NCI-H1092 treated with DMSO at 0.1 percent for 48 hours (cell line): ENCODE data around the gene RAB40B.

Experiments
- DNase-seq: peaks from one replicate; lab custom pipeline; 2025; lab: John Stamatoyannopoulos, UW

The RAB40B gene

DNA sequence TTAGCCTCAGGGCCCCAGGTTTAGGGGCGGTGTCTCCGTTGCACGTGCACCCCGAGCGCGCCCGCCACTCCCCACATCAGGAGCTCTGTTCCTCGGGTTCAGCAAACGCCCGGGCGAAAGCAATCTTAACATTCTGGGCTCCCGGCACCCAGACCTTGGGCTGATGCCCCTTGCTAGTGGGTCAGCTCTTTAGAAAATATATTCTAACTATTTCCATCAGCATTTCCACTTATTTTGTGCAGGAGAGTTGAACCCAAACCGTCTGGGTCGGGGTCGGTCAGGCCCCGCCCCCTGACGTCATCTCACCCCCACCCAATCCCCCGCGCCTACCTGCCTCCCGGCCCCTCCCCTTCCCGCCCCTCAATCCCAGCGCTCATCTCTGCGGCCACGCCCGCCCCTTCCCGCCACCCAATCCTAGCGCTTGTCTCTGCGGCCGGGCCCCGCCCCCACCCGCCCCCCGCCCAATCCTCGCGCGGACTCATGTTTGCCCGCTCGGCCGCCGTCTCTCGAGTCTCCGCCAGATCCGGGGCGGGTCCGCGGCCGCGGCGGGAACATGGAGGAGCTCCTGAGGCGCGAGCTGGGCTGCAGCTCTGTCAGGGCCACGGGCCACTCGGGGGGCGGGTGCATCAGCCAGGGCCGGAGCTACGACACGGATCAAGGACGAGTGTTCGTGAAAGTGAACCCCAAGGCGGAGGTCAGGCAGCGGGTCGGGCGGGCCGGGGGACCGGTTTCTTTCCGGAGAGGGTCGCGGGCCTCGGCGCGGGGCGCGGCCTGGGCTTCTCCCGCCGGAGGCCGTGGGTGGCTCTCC lies 17.9 kb upstream of the RAB40B start, which contains the start of gene FN3KRP:
Gene FN3KRP, plus strand, starts transcription at position 504 of the 808 bp plus-strand sequence. Its CDS starts 50 bp downstream, at position 554.
- peak; percentile 91 for DNase-seq

DNA sequence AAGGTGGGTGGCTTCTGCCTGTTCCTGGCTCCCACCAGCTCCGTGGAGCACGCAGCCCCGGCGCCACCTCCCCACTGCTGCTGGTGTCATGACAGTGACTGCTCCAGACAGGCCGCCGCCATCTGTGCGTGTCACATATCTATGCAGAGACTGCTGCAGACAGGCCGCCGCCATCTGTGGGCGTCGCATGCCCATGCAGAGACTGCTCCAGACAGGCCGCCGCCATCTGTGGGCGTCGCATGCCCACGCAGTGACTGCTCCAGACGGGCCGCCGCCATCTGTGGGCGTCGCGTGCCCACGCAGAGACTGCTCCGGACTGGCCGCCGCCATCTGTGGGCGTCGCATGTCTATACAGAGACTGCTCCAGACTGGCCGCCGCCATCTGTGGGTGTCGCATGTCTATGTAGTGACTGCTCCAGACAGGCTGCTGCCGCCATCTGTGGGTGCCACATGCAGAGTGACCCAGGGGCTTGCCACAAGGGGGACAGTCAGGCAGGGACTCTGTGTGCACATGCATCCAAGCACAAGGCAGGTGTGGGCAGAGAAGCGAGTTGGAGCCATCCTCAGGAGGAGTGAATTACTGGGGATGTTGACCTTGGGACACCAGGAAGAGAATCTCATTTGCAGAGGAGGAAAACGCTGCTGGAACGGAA lies 14.7 kb upstream of the RAB40B start:
- DNase-seq = no peak

DNA sequence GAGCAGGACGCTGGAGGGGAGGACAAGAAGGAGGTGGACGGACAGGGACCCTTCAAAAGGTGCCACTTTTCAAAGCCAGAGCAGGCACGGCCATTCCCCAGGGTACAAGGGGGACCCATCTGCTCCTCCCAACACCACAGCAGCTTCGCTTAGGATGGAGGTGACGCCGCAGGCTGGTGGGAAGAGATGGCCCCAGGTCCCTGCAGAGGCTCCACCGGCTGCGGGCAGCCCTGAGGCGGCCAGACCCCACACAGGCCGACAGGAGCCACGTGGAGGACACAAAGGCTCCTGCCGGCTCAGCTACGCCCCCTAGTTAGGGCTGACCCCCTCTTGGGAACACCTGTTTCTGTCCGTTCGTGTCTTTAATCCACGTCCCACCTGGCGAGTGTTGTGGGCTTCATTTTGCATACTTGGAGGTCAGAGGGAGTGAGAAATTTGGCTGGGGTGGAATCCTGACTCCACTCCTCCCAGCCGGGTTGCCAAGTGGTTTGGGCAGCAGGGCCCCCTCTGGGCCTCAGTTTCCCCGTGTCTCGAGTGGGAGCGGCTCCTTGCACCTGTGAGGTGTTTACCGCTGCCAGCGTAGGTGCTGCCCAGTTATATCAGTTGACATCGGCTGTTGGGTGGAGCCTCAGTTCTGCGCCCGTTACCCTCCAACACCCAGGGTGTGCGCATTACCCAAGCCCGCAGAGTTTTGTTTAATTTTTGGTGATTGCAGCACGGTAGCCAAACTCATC lies 12.2 kb upstream of the RAB40B start:
- DNase-seq = no peak

DNA sequence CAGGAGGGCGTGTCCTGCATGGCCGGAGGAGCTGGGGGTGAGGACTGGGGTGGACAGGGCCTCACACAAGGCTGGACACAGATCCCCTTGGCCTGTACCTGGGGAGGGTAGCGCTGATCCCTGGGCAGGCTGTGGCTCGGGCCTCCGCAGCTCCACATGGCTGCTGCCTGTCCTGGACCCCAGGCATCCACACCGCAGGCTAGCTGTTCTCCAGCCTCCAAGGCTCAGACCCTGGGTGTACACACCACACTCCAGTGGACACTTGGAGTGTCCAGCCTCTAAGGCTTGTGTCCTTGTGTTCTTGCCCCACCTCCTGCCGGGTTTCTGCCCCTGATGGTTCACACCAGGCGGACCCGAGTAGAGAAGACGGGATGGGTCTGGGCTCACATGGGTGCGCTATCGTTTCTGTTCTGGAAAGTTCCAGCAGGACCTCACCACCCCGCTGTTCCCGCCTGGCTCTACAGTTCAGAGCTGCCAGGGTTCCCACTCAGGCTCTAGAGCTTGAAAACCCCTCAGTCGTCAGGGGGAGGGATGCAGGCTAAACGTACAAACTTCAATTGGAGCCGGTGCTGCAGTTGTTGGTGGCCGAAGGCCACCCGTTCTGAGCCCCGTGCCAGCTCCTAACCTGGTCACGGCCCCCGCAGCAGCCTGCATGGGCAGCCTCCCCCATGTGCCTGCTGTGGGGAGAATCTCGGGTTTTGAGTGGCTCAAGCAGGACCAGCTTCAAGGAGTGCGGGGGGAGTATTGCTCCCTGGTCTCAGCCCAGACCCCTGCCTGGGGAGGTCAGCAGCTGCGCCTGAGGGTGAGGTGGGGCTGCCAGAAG lies 11.4 kb upstream of the RAB40B start:
- no peak for DNase-seq

GRCh38 chr17:82709024-82709675 lies 10.7 kb upstream of the RAB40B start:
- no peak for DNase-seq

DNA sequence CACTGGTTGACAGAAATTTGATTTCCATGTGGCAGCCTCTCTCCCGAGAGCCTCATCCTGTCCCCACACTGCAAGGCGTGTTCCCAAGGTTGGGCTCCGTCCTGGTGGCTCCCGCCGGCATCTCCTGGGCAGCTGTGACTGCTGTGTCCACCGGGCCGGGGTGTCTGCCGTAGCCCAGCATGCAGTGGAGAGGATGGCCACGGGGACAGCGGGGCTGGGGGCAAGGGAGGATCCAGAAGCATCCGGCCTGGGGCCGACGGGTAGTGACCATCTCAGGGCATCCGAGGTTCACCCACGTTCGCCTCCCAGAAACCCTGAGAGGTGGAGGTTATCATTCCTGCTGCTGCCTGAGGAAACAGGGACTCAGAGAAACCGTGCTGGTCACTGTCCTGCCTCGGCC lies 7.3 kb upstream of the RAB40B start:
- DNase-seq = no peak

GRCh38 chr17:82704886-82705285 lies 6.4 kb upstream of the RAB40B start:
- DNase-seq = no peak

GRCh38 chr17:82703935-82704865 lies 5.7 kb upstream of the RAB40B start:
- DNase-seq = no peak

DNA sequence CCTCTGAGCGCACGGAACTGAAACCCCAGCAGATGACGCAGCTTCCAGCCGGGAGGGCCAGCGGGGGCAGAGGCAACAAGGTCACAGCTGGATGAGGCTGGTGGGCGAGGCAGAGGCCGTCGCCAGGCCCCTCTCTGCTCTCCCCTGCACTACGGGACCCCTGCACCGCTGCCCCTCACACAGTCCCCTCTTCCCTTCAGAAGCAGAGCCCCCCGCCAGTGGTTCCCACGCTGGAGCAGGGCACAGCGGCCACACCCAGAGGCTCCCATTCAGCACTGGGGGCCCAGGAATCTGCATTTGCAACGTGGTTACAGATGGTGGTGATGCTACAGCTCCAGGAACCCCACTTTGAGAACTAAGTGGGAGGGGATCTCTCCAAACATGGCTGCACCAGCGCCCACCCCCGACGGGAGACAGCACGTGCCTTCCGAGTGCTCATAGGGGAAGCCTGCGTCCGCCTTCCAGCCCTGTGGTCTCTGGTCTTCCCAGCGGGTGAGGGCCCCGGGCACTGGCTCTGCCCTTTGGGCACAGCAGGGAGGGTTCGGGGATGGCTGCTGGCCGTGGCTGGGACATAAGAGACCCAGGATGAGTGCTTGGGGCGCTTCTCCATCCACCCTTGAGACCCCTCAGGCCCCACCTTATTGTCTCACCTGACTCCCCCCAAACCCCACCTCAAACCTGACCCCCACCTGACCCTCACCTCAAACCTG lies 4.7 kb upstream of the RAB40B start:
- no peak for DNase-seq

DNA sequence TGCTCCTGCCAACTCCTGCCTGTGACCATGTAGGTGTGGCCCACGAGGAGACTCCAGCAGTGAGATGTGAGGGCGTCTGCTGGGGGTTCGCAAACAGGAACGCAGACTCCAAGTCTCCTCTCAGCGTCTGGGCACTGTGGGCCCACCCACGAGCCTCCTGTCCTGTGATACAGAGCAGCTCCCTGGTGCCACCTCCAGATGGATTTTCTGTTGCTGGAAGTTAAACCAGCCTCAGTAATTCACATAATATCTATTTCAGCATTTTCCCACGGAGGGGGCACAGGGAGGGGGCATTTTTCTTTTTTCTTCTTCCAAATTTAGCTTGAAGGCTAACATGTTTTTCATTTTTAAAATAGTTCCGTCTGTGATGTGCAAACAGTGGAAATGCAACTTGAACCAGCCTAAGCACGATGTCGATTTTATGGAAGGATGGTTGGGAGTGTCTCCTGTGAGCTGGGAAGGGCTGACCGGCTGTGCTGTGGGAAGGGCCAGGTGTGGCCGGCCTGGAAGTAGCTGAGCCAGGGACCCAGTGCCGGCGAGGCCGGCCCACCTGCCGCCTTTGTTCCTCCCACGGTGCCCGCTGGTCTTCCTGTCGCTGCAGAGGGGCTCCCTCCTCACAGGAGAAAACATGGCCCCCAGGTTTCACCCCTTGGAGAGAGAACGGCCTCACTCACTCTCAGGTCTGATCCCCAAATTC lies 3.9 kb upstream of the RAB40B start:
- no peak for DNase-seq

DNA sequence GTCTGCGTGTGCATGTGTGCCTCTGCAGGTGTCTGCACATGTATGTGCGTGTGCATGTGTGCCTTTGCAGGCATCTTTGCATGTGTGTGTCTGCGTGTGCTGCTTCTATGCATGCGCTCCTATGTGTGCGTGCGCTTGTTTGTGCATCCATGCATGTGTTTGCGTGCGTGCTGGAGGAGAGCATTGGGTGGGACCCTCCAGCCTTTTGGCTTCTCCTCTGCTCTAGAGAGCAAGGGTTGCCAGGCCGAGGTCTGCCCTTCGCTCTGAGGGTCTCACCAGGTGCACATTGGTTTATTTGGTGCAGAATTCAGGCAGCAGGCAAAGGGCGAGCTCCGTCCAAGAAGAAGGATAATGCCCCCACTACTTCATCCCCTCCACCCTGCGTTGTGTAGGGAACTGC lies 1.1 kb upstream of the RAB40B start:
- no peak for DNase-seq

DNA sequence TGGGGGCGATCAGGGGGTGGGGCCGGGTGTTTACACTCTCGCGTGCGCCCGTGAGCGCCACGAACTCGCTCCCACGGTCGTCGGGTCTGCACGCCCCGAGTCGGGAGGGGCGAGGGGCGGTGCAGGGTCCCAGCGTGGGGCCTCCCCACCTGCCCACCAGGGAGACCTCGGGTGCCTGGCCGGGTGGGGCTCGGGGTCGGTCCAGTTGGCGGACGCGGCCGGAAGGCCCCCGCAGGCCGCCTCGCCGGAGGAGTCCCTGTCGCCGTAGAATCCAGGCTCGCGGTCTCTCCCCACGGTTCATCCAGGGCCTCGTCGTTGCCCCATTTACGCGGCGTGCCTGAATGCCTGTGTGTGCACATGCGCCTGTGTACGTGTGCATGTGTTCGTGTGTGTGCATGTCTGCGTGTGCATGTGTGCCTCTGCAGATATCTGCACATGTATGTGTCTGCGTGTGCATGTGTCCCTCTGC lies 510 bp upstream of the RAB40B start:
- no peak for DNase-seq

DNA sequence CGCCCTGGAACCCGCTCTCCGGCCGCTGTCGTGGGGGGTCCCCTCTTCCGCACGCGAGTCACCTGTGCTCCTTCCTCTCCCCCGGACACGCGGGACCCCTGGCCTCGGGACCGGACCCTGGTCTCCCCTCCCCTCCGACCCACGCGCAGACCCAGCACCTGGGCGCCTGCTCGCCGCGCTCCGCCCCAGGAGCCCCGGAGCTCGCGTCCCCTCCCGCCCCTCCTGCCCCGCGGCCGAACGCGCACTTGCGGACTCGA lies 762 bp downstream of the RAB40B start:
- DNase-seq = no peak

GRCh38 chr17:82696916-82697807 lies 1.3 kb downstream of the RAB40B start:
- peak; percentile 10 for DNase-seq

DNA sequence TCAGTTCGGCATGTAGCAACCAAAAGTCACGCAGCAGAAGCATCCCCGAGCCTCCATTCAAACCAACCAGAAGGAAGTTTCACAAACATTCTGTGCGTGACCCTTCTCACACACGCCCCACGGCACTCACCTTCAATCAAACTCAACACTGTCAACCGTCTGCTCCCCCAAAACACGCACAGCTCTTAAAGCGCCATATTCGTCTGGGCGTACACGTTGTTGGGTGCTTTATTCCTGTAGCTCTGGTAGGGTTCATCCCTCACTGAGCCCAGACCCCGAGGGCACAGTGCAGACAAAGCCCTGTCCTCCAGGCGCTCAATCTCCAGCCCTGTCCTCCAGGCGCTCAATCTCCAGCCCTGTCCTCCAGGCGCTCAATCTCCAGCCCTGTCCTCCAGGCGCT lies 2.2 kb downstream of the RAB40B start:
- DNase-seq = no peak

DNA sequence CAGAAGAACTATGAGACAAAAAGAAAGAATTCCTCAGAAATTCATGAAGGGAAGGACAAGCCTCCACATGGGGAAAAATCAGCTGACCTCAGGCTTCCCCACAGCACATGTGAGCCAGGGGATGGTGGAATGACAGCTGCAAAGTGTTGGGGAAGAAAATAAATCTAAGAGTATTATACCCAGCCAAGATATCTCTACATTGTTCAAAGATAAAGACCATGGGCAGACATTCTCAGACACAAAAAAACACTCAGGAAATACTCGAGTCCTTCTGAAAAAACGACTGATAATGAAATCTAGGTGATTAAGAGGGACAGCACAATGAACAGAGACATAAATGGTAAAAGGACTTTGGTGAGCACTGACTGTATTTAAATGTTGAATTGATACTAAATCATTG lies 3.9 kb downstream of the RAB40B start:
- no peak for DNase-seq

- DNase-seq = no peak
Measured at GRCh38 chr17:82693168-82693867, 5.2 kb downstream of the RAB40B start.

- no peak for DNase-seq
Measured at GRCh38 chr17:82692268-82692667, 6.2 kb downstream of the RAB40B start.
